A549 treated with AZD9567 at 1 μM for 4 hours (cell line): ENCODE data around the gene PAPOLG. TPM values are rescaled to one million over a fixed set of nuclear protein-coding genes. Genes with fewer than 3 reads are reported as not detected.

Experiments
- total RNA-seq: library from RNA; stranded (reverse); fragments of 200-300 nt; extraction: Qiagen RNA extraction; gene quantifications from 5 replicates; pipeline ENCODE4 v1.2.3, GENCODE V29; 2022; ENCODE audit not compliant: insufficient read depth

Gene PAPOLG
- total RNA-seq: 8.1 to 30.1 TPM (median 9.5 TPM) in 5 replicates

DNA sequence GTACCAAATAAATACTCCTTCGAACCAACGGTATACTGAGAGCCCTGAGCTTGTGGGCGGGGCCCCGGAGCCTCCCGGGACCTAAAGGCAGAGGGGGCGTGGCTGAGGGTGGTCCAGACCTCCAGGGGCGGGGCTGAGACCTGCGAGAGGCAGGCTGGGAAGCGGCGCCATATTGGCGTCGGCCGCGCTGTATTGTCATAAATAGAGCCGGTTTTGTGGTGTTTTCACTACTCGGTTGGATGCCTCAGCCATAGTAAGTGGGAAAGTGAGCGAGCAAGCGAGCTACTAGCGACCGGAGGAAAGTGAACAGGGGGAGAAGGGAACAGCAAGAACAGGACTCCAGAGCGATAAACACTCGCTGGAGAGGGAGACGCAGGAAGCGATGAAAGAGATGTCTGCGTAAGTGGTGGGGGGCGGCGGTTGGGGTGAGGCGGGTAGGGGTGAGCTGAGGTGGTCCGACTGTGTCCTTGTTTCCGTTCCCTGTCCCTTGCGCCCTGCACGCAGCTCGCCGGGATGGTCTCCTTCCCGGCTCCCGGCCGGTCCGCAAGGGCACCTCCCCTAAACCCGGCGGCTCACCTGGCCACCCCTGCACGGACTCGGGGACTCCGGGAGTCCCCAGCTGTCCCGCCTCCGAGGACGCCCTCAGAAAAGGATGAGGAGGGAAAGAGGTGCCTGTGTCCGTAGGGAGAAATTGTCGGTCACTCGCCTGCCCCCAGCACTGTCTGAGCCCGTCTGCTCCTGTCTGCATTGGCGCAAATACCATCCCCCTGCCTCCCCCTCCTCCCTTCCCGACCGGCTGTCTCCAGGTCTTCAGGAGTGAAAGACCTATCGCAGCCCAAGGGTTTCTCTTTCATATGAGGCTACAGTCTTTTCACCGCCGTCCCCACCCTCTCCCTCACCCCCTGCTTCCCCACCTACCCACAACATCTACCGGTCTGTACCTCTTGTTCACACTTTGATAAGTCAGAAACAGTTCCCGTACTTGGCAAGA, at the start of gene PAPOLG:
PAPOLG (plus strand) TSS at position 172 of the 991 bp plus-strand sequence; CDS start at position 383, 211 bp downstream.

Other genes starting within 250 kb of the PAPOLG start
- gene BCL11A, start 202.6 kb upstream of the PAPOLG start, total RNA-seq: 0.07 to 0.29 TPM (median 0.15 TPM) in 4 of 5 replicates, not detected in the other
- 0.99 to 3.2 TPM (median 2.7 TPM) in 5 replicates for gene REL, start 125.3 kb downstream of the PAPOLG start, total RNA-seq